Stimulated activated CD8-positive, alpha-beta memory T cell treated with anti-CD3 and anti-CD28 coated beads, Interleukin-15, amount 100 ng/mL, for 1 hour (primary cell): ENCODE measurements around the gene STAT1.

Experiments used
- DNase-seq: peaks from one replicate; pipeline ENCODE4 v3.0.0-alpha.2; 2020; ENCODE audit warnings: low read depth

The STAT1 gene

GRCh38 chr2:191031256-191031655 lies 17.3 kb upstream of the STAT1 start:
- DNase-seq, result no peak

DNA sequence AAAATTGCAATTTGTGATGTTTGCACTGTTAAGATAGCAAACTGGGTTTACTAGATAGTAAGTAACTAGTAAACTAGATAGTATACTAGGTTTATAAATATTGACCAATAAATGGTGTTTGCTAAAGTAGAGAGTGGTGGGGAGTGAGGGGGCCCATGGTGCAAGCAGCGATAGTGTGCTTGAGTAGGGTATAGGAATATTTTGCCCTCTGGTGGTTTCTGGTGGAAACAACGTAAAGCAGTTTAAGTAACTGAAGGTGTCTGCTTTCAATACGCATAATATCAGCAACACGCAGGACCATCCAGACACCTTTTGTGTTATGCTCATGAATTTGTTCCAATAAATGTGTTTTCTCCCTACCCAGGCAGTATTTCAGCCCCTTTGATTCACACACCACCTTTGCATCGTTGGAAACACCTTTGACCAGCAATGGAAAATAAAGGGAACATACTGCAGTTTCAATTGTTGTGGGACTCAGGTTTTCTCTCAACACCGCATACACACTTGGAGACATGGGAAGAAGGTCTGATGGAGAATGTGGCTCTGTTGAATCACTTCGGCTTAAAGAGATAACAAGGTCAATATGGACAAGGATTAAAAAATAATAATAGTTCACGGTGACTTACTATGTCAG lies 16.7 kb upstream of the STAT1 start:
- DNase-seq, result no peak

GRCh38 chr2:191029280-191029950 lies 15.4 kb upstream of the STAT1 start:
- no peak for DNase-seq

DNA sequence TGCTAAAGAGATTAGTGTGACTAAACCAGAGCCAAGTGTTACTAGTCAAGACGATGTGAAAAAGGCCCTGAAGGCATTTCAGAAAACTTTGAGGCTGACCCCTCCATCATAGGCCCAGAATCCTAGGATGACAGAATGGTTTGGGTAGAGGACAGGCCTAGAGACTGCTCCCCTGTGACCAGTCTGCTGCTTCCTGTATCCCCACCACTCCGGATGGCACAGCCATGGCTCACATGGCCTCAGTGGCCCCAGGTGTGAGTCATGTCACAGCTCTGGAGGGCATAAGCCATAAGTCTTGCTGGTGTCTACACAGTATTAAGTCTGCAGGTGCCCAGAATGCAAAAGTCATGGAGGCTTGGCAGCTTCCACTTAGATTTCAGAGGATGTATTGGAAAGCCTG lies 12.4 kb upstream of the STAT1 start:
- no peak for DNase-seq

- no peak for DNase-seq
These were observed 11.2 kb upstream of the STAT1 start for GRCh38 chr2:191025135-191025534.

DNA sequence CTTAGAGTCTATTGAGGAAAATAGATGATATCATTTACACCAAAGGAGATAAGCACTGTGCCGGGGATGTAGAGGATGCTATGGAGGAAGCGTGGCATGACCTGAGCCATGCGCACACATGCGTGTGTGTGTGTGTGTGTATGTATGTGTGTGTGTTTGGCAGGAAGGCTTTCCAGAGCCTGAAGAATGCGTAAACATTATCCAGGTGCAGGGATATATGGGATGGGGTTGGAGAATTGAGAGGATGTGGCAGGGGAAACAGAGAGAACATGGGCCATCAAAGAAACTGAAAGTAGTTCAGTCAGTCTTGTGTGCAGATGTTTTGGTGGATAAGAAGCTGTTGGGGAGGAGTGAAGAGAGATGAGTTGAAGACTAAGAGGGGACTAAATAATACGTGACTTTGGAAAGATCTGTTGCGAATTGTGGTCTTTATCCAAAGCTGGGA lies 9.3 kb upstream of the STAT1 start:
- DNase-seq, result no peak

DNA sequence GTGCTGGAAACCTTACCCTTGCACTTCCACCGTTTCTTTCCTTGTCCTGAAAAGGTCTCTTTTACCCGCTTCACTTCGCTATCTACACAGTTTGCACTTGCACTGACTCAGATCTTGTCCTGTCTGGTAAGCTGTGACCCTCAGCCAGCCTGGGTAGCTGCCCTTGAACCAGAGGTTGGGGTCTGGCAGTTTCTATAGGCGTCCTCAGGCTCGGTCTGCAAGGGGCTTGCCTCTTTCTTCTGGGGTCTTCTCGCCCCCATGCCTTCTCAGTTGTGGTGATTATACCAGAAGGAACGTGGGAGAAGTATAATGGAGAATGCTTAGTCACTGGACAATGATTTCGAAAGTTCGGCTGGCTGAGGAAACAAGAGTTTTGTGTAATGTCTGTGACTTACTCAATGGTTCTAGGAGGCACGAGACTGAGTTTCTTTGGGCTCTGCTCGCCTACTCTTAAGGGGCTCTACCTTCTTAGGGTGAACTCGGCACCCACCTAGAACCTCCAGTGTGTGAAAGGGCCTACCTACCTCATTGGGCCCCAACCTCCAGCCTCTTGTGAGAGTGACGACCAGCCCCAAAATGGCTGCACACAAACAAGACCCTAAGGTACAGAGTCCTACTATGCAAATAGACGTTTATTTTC lies 6.9 kb upstream of the STAT1 start:
- no peak for DNase-seq

DNA sequence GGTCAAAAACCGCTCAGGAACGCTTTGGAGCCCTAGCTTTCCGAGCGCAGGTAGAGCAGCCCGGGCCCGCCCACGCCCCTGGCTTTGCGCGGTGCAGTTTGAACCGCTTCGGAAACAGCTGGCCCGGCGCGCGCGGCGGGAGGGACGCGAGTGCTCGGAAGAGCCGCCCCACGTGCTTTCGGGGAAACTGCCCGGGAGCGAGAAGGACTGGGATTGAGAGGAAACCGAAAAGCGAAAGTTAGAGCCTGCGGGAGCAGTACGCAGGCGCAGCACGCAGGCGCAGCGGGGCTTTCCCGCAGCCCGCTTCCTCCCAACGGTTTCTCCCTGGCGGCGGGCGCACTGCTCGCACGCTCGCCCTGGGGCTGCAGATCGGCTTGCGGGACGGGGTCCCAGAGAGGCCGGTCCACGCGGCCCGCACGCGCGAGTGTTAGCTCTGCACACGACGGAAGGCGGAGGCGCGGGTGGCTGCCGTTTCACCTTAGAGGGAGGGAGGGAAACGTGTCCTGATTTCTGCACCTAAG lies 6.3 kb upstream of the STAT1 start:
- peak; percentile 80 for DNase-seq

GRCh38 chr2:191019376-191019775 lies 5.4 kb upstream of the STAT1 start:
- no peak for DNase-seq

DNA sequence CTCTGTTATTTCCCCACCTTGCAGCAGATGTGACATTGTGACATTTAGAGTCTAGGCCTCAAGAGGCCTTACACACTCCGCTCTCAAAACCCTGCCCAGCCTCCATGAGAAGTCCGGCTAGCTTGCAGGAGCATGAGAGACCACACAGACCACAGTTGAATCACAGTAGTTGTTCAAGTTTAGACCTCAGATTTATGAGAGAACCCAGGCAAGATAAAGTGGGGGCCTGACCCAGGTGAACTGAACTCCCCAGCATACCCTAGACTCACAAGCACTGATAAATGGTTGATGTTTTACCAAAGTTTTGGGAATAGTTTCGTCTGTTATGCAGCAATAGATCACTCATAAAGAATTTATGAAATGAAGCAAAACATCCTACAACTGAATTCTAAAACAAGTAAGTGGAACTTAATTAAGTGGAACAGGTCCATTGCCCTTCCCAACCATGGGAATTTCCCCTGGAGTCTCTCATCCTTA lies 4.7 kb upstream of the STAT1 start:
- no peak for DNase-seq

- DNase-seq, result no peak
These were observed 4.1 kb upstream of the STAT1 start for GRCh38 chr2:191018048-191018447.

DNA sequence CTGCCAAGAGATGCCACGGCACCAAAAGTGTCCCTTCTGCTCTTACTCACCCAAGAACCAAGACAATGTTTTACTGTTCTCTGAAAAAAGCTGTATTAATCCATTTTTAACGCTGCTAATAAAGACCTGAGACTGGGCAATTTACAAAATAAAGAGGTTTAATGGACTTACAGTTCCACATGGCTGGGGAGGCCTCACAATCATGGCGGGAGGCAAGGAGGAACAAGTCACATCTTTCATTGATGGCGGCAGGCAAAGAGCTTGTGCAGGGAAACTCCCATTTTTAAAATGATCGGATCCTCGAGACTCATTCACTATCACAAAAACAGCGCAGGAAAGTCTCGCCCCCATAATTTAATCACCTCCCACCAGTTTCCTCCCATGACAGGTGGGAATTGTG lies 1.9 kb upstream of the STAT1 start:
- no peak for DNase-seq

GRCh38 chr2:191015239-191015638 lies 1.3 kb upstream of the STAT1 start:
- no peak for DNase-seq

- no peak for DNase-seq
These were observed 666 bp upstream of the STAT1 start for GRCh38 chr2:191014653-191015020.

- no peak for DNase-seq
These were observed 364 bp downstream of the STAT1 start for GRCh38 chr2:191013682-191013931.

GRCh38 chr2:191012845-191013681 lies 908 bp downstream of the STAT1 start:
- no peak for DNase-seq

DNA sequence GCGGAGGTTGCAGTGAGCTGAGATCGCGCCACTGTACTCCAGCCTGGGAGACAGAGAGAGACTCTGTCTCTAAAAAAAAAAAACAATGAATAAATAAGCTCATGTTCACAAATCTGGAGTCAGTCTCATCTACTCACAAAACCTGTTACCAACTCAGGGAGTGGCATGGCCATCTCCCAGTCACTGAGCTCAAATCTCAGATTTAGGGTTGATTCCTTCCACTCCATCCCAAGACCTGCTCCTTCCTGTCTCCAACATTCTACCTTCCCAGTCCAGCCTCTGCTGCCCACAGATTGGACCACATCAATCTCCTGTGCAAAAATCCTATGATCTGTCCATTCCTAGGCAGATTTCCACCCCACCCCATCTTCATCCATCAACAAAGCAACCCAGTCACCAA lies 1.6 kb downstream of the STAT1 start:
- no peak for DNase-seq

DNA sequence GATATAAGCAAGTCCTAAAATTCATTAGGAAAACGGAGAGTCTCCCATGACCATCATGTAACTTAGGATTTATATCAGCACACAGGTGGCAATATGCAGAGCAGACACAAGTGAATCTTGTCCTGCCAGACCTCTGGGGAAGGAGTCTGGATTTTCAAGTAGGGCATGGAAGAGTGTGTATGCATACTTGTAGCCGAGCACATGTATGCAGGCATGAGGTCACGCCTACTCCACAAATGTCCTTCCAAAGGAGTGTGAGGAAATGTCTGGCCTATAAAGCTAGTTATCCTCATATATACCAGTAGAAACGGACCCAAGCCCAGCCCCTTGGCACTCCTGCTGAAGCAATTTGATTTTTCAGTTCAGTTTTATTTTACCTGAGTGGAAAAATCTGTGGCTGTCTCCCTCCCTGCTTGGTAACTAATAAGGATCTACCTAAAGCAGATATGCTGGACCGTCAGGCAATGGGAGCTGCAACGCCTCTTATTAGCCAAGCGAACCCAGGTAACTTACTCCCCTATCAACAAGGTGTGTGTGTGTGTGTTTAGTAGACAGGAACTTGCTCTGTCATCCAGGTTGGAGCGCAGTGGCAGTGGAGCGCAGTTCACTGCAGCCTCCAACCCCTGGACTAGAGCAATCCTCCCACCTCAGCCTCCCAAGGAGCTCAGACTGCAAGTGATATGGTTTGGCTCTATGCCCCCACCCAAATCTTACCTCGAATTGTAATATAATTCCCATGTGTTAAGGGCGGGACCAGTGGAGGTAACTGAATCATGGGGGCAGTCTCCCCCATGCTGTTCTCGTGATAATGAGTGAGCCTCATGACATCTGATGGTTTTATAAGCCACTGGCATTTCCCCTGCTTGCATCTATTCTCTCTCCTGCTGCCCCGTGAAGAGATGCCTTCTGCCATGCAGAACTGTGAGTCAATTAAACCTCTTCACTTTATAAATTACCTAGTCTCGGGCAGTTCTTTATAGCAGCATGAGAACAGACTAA lies 2.8 kb downstream of the STAT1 start:
- DNase-seq, result no peak

GRCh38 chr2:191009541-191010374 lies 4.2 kb downstream of the STAT1 start:
- no peak for DNase-seq

DNA sequence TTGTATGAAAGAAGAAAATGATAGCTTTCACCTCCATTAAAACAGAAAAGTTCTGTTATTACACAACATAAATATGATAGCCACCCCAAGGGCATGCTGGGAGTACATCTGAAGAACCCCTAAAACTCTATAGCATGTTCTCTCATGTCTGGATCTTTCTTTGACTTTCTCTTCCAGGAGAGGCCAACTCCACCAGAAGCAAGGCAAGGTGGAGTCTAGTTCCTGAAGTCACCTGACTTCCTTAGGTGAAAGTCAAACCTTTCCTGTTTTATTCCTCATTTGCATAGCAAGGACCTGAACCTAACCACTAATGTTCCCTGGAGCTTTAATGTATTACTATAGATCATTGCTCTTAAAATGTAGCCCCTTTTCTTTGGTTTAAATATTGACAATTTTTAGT lies 5.7 kb downstream of the STAT1 start:
- no peak for DNase-seq
